ENCODE results near the gene ZC3H4. TPM values are rescaled to one million over a fixed set of nuclear protein-coding genes. Genes with fewer than 3 reads are reported as not detected.

The ZC3H4 gene
- total and polyA plus RNA-seq, 9 of the 15 experiments (the other 6 are each of a cell fraction or from before 2014, with no cell fraction given) = 2.2 to 75.6 (median 18.3) TPM

DNA sequence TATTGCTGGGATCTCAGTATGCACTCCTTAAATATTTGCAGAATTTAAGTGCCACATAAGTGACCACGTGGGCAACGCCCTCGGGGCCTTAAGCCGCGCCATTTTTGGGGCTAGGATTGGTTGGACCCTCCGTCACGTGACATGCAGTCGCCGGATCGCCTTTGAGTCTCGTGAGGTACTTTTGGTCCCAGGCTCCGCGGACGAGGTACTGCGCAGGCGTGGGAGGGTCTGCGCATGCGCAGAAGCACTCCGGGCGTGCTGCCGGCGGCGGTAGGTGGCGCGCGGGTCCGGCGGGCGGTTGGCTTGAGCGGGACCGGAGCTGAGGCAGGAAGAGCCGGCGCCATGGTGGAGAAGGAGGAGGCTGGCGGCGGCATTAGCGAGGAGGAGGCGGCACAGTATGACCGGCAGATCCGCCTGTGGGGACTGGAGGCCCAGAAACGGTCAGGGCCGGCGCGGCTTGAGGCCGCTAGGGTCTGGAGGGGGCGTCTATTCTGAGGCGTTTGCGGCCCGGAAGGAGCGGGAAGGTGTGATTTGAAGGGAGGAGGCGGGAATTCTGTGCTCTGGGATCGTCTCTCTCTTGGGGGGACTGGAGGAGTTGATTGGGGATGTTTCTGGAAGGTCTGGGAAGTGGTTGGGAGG is 17.1 kb upstream of the ZC3H4 start, which contains the start of gene SAE1 (continued):
- TF ChIP-seq, protein P1, sequence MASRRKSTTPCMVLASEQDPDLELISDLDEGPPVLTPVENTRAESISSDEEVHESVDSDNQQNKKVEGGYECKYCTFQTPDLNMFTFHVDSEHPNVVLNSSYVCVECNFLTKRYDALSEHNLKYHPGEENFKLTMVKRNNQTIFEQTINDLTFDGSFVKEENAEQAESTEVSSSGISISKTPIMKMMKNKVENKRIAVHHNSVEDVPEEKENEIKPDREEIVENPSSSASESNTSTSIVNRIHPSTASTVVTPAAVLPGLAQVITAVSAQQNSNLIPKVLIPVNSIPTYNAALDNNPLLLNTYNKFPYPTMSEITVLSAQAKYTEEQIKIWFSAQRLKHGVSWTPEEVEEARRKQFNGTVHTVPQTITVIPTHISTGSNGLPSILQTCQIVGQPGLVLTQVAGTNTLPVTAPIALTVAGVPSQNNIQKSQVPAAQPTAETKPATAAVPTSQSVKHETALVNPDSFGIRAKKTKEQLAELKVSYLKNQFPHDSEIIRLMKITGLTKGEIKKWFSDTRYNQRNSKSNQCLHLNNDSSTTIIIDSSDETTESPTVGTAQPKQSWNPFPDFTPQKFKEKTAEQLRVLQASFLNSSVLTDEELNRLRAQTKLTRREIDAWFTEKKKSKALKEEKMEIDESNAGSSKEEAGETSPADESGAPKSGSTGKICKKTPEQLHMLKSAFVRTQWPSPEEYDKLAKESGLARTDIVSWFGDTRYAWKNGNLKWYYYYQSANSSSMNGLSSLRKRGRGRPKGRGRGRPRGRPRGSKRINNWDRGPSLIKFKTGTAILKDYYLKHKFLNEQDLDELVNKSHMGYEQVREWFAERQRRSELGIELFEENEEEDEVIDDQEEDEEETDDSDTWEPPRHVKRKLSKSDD (conservative IDR thresholded peaks at IDR 0.05; ENCODE audit: low read length) = peak; percentile 92
- TF ChIP-seq COPS2 (conservative IDR thresholded peaks at IDR 0.05) = no peak
- TF ChIP-seq ZNF41 (CRISPR knock-in tag; conservative IDR thresholded peaks at IDR 0.05) = no peak
- TF ChIP-seq, protein P2, sequence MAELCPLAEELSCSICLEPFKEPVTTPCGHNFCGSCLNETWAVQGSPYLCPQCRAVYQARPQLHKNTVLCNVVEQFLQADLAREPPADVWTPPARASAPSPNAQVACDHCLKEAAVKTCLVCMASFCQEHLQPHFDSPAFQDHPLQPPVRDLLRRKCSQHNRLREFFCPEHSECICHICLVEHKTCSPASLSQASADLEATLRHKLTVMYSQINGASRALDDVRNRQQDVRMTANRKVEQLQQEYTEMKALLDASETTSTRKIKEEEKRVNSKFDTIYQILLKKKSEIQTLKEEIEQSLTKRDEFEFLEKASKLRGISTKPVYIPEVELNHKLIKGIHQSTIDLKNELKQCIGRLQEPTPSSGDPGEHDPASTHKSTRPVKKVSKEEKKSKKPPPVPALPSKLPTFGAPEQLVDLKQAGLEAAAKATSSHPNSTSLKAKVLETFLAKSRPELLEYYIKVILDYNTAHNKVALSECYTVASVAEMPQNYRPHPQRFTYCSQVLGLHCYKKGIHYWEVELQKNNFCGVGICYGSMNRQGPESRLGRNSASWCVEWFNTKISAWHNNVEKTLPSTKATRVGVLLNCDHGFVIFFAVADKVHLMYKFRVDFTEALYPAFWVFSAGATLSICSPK (IDR thresholded peaks at IDR 0.05; ENCODE audit: borderline replicate concordance) = peak; percentile 87; the same call in 1 of the 2 replicates
- TF ChIP-seq EZH2 (IDR thresholded peaks at IDR 0.05; ENCODE audit: borderline replicate concordance, low read depth, low read length) = no peak
- TF ChIP-seq ZC3H8 (IDR thresholded peaks at IDR 0.05) = no peak; the same call in 1 of the 2 replicates
- TF ChIP-seq DNMT1 (IDR thresholded peaks at IDR 0.05) = no peak
- TF ChIP-seq, protein P3, sequence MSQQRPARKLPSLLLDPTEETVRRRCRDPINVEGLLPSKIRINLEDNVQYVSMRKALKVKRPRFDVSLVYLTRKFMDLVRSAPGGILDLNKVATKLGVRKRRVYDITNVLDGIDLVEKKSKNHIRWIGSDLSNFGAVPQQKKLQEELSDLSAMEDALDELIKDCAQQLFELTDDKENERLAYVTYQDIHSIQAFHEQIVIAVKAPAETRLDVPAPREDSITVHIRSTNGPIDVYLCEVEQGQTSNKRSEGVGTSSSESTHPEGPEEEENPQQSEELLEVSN (IDR thresholded peaks at IDR 0.05; ENCODE audit: borderline replicate concordance in 1 of 2, extremely low read depth in 1 of 2, insufficient read depth in 1 of 2, insufficient read length in 1 of 2, low read depth in 1 of 2, low read length in 1 of 2, poor library complexity in 1 of 2, severe bottlenecking in 1 of 2) = peak; percentile 96 to 97
- TF ChIP-seq, protein P4, sequence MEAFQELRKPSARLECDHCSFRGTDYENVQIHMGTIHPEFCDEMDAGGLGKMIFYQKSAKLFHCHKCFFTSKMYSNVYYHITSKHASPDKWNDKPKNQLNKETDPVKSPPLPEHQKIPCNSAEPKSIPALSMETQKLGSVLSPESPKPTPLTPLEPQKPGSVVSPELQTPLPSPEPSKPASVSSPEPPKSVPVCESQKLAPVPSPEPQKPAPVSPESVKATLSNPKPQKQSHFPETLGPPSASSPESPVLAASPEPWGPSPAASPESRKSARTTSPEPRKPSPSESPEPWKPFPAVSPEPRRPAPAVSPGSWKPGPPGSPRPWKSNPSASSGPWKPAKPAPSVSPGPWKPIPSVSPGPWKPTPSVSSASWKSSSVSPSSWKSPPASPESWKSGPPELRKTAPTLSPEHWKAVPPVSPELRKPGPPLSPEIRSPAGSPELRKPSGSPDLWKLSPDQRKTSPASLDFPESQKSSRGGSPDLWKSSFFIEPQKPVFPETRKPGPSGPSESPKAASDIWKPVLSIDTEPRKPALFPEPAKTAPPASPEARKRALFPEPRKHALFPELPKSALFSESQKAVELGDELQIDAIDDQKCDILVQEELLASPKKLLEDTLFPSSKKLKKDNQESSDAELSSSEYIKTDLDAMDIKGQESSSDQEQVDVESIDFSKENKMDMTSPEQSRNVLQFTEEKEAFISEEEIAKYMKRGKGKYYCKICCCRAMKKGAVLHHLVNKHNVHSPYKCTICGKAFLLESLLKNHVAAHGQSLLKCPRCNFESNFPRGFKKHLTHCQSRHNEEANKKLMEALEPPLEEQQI (IDR thresholded peaks at IDR 0.05) = peak; percentile 99
- no peak for TF ChIP-seq FOXA1 (IDR thresholded peaks at IDR 0.05; ENCODE audit: borderline replicate concordance)
- TF ChIP-seq LCOR (CRISPR knock-in tag; IDR thresholded peaks at IDR 0.05) = peak; percentile 95
- TF ChIP-seq, protein P5, sequence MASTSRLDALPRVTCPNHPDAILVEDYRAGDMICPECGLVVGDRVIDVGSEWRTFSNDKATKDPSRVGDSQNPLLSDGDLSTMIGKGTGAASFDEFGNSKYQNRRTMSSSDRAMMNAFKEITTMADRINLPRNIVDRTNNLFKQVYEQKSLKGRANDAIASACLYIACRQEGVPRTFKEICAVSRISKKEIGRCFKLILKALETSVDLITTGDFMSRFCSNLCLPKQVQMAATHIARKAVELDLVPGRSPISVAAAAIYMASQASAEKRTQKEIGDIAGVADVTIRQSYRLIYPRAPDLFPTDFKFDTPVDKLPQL (IDR thresholded peaks at IDR 0.05; ENCODE audit: extremely low read depth, insufficient read length) = no peak
- peak; percentile 26 for TF ChIP-seq HMGN3 (IDR thresholded peaks at IDR 0.05; ENCODE audit: borderline replicate concordance, extremely low read depth, insufficient read length, low read depth, low read length)
- TF ChIP-seq KAT2B (IDR thresholded peaks at IDR 0.05; ENCODE audit: low read depth, low read length) = no peak
- TF ChIP-seq, protein P6, sequence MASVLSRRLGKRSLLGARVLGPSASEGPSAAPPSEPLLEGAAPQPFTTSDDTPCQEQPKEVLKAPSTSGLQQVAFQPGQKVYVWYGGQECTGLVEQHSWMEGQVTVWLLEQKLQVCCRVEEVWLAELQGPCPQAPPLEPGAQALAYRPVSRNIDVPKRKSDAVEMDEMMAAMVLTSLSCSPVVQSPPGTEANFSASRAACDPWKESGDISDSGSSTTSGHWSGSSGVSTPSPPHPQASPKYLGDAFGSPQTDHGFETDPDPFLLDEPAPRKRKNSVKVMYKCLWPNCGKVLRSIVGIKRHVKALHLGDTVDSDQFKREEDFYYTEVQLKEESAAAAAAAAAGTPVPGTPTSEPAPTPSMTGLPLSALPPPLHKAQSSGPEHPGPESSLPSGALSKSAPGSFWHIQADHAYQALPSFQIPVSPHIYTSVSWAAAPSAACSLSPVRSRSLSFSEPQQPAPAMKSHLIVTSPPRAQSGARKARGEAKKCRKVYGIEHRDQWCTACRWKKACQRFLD (CRISPR knock-in tag; IDR thresholded peaks at IDR 0.05) = peak; percentile 61; the same call in 1 of the 2 replicates
- no peak for TF ChIP-seq PHB2 (IDR thresholded peaks at IDR 0.05; ENCODE audit: low read depth)
